Astrocyte (in vitro differentiated cells and primary cell): ENCODE data around the gene FAM53A. TPM values are rescaled to one million over a fixed set of nuclear protein-coding genes. Genes with fewer than 3 reads are reported as not detected.
A peak's percentile ranks its signal among the peaks of the same experiment; 100 is the strongest.

Experiments used
- DNase-seq: peaks from one replicate; pipeline ENCODE4 v3.0.0-alpha.2; 2010; ENCODE audit warnings: low read depth
- FAIRE-seq: peaks from 2 replicates; lab custom pipeline; 2011; peaks lifted over from hg19 to GRCh38; lab: Jason Lieb, UNC
- H2AFZ ChIP-seq: 2 replicates; pipeline ENCODE4 v1.6.0; 2012; ENCODE audit warnings: low read depth, low read length, inconsistent platforms
- H3K27ac ChIP-seq: 2 replicates; pipeline ENCODE4 v1.5.1; 2011; ENCODE audit warnings: low read depth, low read length, inconsistent platforms
- H3K27me3 ChIP-seq: 2 replicates; pipeline ENCODE4 v1.6.0; 2011; ENCODE audit warnings: low read length, inconsistent platforms; ENCODE audit not compliant: insufficient read depth
- H3K36me3 ChIP-seq: 2 replicates; pipeline ENCODE4 v1.5.1; 2011; ENCODE audit warnings: low read length, inconsistent platforms; ENCODE audit not compliant: insufficient read depth
- H3K4me1 ChIP-seq: 2 replicates; pipeline ENCODE4 v1.5.1; 2011; ENCODE audit warnings: low read length, inconsistent platforms; ENCODE audit not compliant: insufficient read depth
- H3K4me2 ChIP-seq: 2 replicates; pipeline ENCODE4 v1.6.0; 2012; ENCODE audit warnings: low read length, inconsistent platforms
- H3K4me3 ChIP-seq: 2 replicates; pipeline ENCODE4 v1.5.1; 2011; ENCODE audit warnings: low read depth, mild to moderate bottlenecking, low read length, inconsistent platforms; ENCODE audit not compliant: insufficient read depth
- H3K79me2 ChIP-seq: 2 replicates; pipeline ENCODE4 v1.6.0; 2012; ENCODE audit warnings: mild to moderate bottlenecking, low read length, inconsistent platforms; ENCODE audit not compliant: insufficient read depth
- H3K9ac ChIP-seq: 2 replicates; pipeline ENCODE4 v1.6.0; 2012; ENCODE audit warnings: mild to moderate bottlenecking, low read length, inconsistent platforms
- H3K9me3 ChIP-seq: 2 replicates; pipeline ENCODE4 v1.5.1; 2012; ENCODE audit warnings: low read depth, mild to moderate bottlenecking, low read length, inconsistent platforms; ENCODE audit not compliant: insufficient read depth
- H4K20me1 ChIP-seq: 2 replicates; pipeline ENCODE4 v1.6.0; 2012; ENCODE audit warnings: low read length, inconsistent platforms; ENCODE audit not compliant: insufficient read depth
- H3K27ac Mint-ChIP-seq: one replicate; pipeline ENCODE4 v1.8.0; 2021; ENCODE audit warnings: mild to moderate bottlenecking, mixed read lengths; ENCODE audit not compliant: unreplicated experiment
- H3K27me3 Mint-ChIP-seq: one replicate; pipeline ENCODE4 v1.8.0; 2021; ENCODE audit warnings: low read depth, mixed read lengths; ENCODE audit not compliant: unreplicated experiment
- H3K36me3 Mint-ChIP-seq: one replicate; pipeline ENCODE4 v1.8.0; 2021; ENCODE audit warnings: low read depth, mixed read lengths; ENCODE audit not compliant: unreplicated experiment
- H3K4me1 Mint-ChIP-seq: one replicate; pipeline ENCODE4 v1.8.0; 2021; ENCODE audit warnings: low read depth, mixed read lengths; ENCODE audit not compliant: unreplicated experiment
- H3K4me3 Mint-ChIP-seq: one replicate; pipeline ENCODE4 v1.8.0; 2021; ENCODE audit warnings: mild to moderate bottlenecking, moderate library complexity, mixed read lengths; ENCODE audit not compliant: unreplicated experiment
- H3K9me3 Mint-ChIP-seq: one replicate; pipeline ENCODE4 v1.8.0; 2021; ENCODE audit warnings: mild to moderate bottlenecking, mixed read lengths; ENCODE audit not compliant: unreplicated experiment
- EZH2 ChIP-seq: IDR thresholded peaks from 2 replicates; pipeline ENCODE4 v1.6.1; 2012; ENCODE audit warnings: mild to moderate bottlenecking, low read length, inconsistent platforms; ENCODE audit not compliant: insufficient read depth
- total RNA-seq: library from RNA; stranded (reverse); gene quantifications from 2 replicates; pipeline ENCODE4 v1.2.1, GENCODE V29; 2021
- TF ChIP-seq, protein P1 (sequence below): IDR thresholded peaks from 2 replicates; pipeline ENCODE4 v1.5.1; 2011; ENCODE audit warnings: low read depth, mild to moderate bottlenecking, inconsistent platforms, low read length, moderate library complexity; ENCODE audit not compliant: insufficient read depth

Gene FAM53A
- total RNA-seq, 1 donor from 2014 or later = 2.1 TPM

DNA sequence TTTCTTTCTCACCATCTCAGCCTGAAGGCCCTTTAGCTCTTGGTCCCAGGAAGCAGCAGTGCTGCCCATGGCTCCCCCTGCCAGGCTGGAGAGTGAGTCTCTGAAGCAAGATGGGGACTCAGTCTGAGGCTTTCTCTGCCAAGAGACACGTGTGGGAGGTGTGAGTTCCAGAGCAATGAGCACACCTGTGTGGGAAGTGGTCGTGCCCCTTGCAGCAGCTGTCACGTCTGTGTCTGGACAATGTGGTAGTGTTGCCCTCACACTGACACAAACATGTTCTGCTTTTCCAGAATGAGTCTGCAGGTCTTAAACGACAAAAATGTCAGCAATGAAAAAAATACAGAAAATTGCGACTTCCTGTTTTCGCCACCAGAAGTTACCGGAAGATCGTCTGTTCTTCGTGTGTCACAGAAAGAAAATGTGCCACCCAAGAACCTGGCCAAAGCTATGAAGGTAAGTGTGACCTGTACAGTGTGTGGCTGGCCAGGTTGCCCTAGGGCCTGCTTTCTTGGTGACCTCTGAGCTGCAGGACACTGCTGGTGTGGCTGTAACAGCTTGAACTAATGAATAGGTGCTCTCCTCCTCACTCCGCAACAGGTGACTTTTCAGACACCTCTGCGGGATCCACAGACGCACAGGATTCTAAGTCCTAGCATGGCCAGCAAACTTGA, 39.2 kb upstream of the FAM53A start:
- Histone ChIP-seq H3K9me3 (no peaks in the 10 kb centered on the region), H3K4me1 (peaks cover 44% of the 10 kb centered on the region), H3K27ac (no peak overlapping the region), H3K4me2 (peak overlapping the region; percentile 92), H3K79me2 (peaks cover 76% of the 10 kb centered on the region), H3K4me3 (peak overlapping the region; percentile 71), H3K9ac (peak overlapping the region; percentile 81), H3K27me3 (no peaks in the 10 kb centered on the region), H2AFZ (no peak overlapping the region), H3K36me3 (peaks cover 4% of the 10 kb centered on the region), H4K20me1 (peaks cover 34% of the 10 kb centered on the region)
- H3K27ac Mint-ChIP-seq = peak overlapping the region; percentile 18
- DNase-seq (no peak), FAIRE-seq (no peak)
- H3K4me3 Mint-ChIP-seq = peak overlapping the region; percentile 89
- peaks cover 32% of the 10 kb centered on the region for H3K4me1 Mint-ChIP-seq
- H3K27me3 Mint-ChIP-seq = no peaks in the 10 kb centered on the region
- H3K36me3 Mint-ChIP-seq = peaks cover 4% of the 10 kb centered on the region
- no peak for TF ChIP-seq EZH2
- TF ChIP-seq, protein P1, sequence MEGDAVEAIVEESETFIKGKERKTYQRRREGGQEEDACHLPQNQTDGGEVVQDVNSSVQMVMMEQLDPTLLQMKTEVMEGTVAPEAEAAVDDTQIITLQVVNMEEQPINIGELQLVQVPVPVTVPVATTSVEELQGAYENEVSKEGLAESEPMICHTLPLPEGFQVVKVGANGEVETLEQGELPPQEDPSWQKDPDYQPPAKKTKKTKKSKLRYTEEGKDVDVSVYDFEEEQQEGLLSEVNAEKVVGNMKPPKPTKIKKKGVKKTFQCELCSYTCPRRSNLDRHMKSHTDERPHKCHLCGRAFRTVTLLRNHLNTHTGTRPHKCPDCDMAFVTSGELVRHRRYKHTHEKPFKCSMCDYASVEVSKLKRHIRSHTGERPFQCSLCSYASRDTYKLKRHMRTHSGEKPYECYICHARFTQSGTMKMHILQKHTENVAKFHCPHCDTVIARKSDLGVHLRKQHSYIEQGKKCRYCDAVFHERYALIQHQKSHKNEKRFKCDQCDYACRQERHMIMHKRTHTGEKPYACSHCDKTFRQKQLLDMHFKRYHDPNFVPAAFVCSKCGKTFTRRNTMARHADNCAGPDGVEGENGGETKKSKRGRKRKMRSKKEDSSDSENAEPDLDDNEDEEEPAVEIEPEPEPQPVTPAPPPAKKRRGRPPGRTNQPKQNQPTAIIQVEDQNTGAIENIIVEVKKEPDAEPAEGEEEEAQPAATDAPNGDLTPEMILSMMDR = no peak
- H3K9me3 Mint-ChIP-seq = no peaks in the 10 kb centered on the region

DNA sequence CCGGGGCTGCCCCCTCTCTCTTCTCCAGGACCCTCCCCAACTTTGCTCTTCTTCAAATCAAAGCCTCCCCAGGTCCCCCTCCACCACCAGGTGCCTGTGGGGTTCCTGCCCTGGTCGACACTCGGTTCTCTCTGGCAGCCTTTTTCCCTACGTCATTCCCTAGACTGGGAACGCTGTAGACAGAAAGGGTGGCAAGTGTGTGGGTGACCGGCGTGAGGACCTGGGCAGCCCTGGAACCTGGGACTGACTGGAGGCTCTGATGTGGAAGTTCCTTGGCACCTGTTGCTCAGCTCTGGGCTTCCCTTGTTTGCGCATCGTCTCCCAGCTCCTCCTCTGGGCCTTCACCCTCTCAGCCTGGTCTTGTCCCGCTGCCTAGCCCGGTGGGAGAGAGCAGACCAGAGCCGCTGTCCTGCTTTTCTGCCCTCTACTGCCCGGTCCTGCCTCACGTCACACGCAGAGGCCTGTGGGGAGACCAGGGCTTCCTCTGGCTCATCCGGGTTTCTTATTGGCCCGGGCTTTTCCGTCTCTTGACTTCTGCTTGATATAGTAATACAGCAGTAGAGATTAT, 38.5 kb upstream of the FAM53A start:
- Histone ChIP-seq H2AFZ (no peak overlapping the region), H3K36me3 (peaks cover 4% of the 10 kb centered on the region), H3K79me2 (peaks cover 76% of the 10 kb centered on the region), H3K4me3 (peak overlapping the region; percentile 71), H4K20me1 (peaks cover 38% of the 10 kb centered on the region), H3K9me3 (no peaks in the 10 kb centered on the region), H3K27ac (no peak overlapping the region), H3K4me2 (peak overlapping the region; percentile 92), H3K4me1 (peaks cover 37% of the 10 kb centered on the region), H3K9ac (peak overlapping the region; percentile 81), H3K27me3 (no peaks in the 10 kb centered on the region)
- DNase-seq = no peak
- Mint-ChIP-seq H3K4me1 (peaks cover 30% of the 10 kb centered on the region), H3K36me3 (peaks cover 2% of the 10 kb centered on the region), H3K9me3 (no peaks in the 10 kb centered on the region), H3K4me3 (peak overlapping the region; percentile 89), H3K27me3 (no peaks in the 10 kb centered on the region), H3K27ac (peak overlapping the region; percentile 83)
- no peak for FAIRE-seq
- TF ChIP-seq, protein P1 = no peak
- TF ChIP-seq EZH2 = no peak
